CD14-positive monocyte (primary cell): ENCODE measurements around the gene MIDN. TPM values are rescaled to one million over a fixed set of nuclear protein-coding genes. Genes with fewer than 3 reads are reported as not detected.

ENCODE experiments used
- DNase-seq, 3 donors: peaks; one replicate each; pipeline ENCODE4 v3.0.0-alpha.2; 2011 to 2022
- H2AFZ ChIP-seq: 2 replicates; pipeline ENCODE4 v1.6.0; 2012; ENCODE audit warnings: mild to moderate bottlenecking, low read depth, low read length, inconsistent platforms; ENCODE audit not compliant: insufficient read depth, poor library complexity, severe bottlenecking
- H3K27ac ChIP-seq, 2 donors: 1 replicate in 1 of 2; 2 replicates in 1 of 2; pipeline ENCODE4 v1.5.1; 2012 to 2013; ENCODE audit warnings: low read length in 2 of 2, control low read depth in 1 of 2, inconsistent platforms in 1 of 2, low read depth in 1 of 2, mild to moderate bottlenecking in 1 of 2
- H3K27me3 ChIP-seq, 2 donors: one replicate each; pipeline versions ENCODE4 v1.6.0 to v1.6.1; 2011 to 2013; ENCODE audit warnings: low read length in 2 of 2; ENCODE audit not compliant: control insufficient read depth in 2 of 2, insufficient read depth in 2 of 2
- H3K36me3 ChIP-seq, 2 donors: replicated peaks in 1 of 2; 1 replicate in 1 of 2; 2 replicates in 1 of 2; pipeline versions ENCODE4 v1.5.1 to v1.6.1; 2012 to 2013; ENCODE audit warnings: low read length in 2 of 2, control low read depth in 1 of 2, inconsistent platforms in 1 of 2, mild to moderate bottlenecking in 1 of 2; ENCODE audit not compliant: insufficient read depth in 2 of 2, control insufficient read depth in 1 of 2
- H3K4me1 ChIP-seq, 2 donors: 1 replicate in 1 of 2; 2 replicates in 1 of 2; pipeline versions ENCODE4 v1.5.1 to v1.6.1; 2012 to 2013; ENCODE audit warnings: low read length in 2 of 2, control low read depth in 1 of 2, inconsistent platforms in 1 of 2, mild to moderate bottlenecking in 1 of 2, moderate library complexity in 1 of 2; ENCODE audit not compliant: insufficient read depth in 2 of 2, control insufficient read depth in 1 of 2
- H3K4me2 ChIP-seq: replicated peaks from 2 replicates; pipeline ENCODE3; 2012; ENCODE audit warnings: low read length, moderate library complexity, mild to moderate bottlenecking; ENCODE audit not compliant: poor library complexity, severe bottlenecking; ENCODE audit errors: extremely low read depth
- H3K4me3 ChIP-seq, 3 experiments: fragments of 200-600 bp in 1 of 3; sonication (generic) in 1 of 3; replicated peaks in 1 of 3; 1 replicate in 2 of 3; 2 replicates in 1 of 3; pipeline ENCODE4 v1.5.1; 2011 to 2013; ENCODE audit warnings: low read length in 3 of 3, mild to moderate bottlenecking in 3 of 3, control low read depth in 2 of 3, low read depth in 2 of 3, inconsistent platforms in 1 of 3, moderate library complexity in 1 of 3
- H3K79me2 ChIP-seq: 2 replicates; pipeline ENCODE4 v1.6.0; 2012; ENCODE audit warnings: mild to moderate bottlenecking, control low read depth, inconsistent platforms, low read length, moderate library complexity; ENCODE audit not compliant: insufficient read depth
- H3K9ac ChIP-seq: 2 replicates; pipeline ENCODE4 v1.6.0; 2017; ENCODE audit warnings: low read length, mild to moderate bottlenecking; ENCODE audit not compliant: insufficient read depth, poor library complexity, severe bottlenecking
- H3K9me3 ChIP-seq, 2 donors: replicated peaks in 1 of 2; 1 replicate in 1 of 2; 2 replicates in 1 of 2; pipeline versions ENCODE4 v1.5.1 to v1.6.1; 2012 to 2013; ENCODE audit warnings: low read length in 2 of 2, control low read depth in 1 of 2; ENCODE audit not compliant: control insufficient read depth in 1 of 2, insufficient read depth in 1 of 2
- H4K20me1 ChIP-seq: 2 replicates; pipeline ENCODE4 v1.6.0; 2012; ENCODE audit warnings: mild to moderate bottlenecking, low read length, control low read depth, moderate library complexity; ENCODE audit not compliant: insufficient read depth
- H3K27ac Mint-ChIP-seq, 7 donors: one replicate each; pipeline ENCODE4 v1.8.0; 2020; ENCODE audit warnings: mild to moderate bottlenecking in 7 of 7, mixed read lengths in 7 of 7, moderate library complexity in 6 of 7, inconsistent platforms in 2 of 7
- H3K27me3 Mint-ChIP-seq, 3 donors: one replicate each; pipeline ENCODE4 v1.8.0; 2021 to 2022; ENCODE audit warnings: low read depth in 3 of 3, mild to moderate bottlenecking in 3 of 3, mixed read lengths in 3 of 3, moderate library complexity in 3 of 3, inconsistent platforms in 1 of 3
- H3K36me3 Mint-ChIP-seq, 2 donors: one replicate each; pipeline ENCODE4 v1.8.0; 2020; ENCODE audit warnings: mixed read lengths in 2 of 2, inconsistent platforms in 1 of 2, mild to moderate bottlenecking in 1 of 2
- H3K4me1 Mint-ChIP-seq: one replicate; pipeline ENCODE4 v1.8.0; 2020; ENCODE audit warnings: mild to moderate bottlenecking, mixed read lengths
- H3K4me3 Mint-ChIP-seq, 2 donors: one replicate each; pipeline ENCODE4 v1.8.0; 2020; ENCODE audit warnings: mild to moderate bottlenecking in 2 of 2, mixed read lengths in 2 of 2, moderate library complexity in 1 of 2
- H3K9me3 Mint-ChIP-seq, 7 donors: one replicate each; pipeline ENCODE4 v1.8.0; 2020 to 2022; ENCODE audit warnings: mixed read lengths in 7 of 7, mild to moderate bottlenecking in 6 of 7, moderate library complexity in 6 of 7, inconsistent platforms in 2 of 7
- WGBS: methylation state at CpG from one replicate; pipeline ENCODE4 v1.1.5; 2013; ENCODE audit warnings: missing lambda C conversion rate; ENCODE audit not compliant: insufficient coverage; 5-methylcytosine and 5-hydroxymethylcytosine counted together
- intact Hi-C, 2 donors: fragments of 100-400 bp; cut with micrococcal nuclease; formaldehyde crosslinking; loops; one replicate each; pipeline versions ENCODE4 v1.15.0 to v1.15.1; 2023
- polyA plus RNA-seq, 3 donors: library from polyadenylated mRNA; depleted of rRNA in 1 of 3; unstranded in 2 of 3; stranded (reverse) in 1 of 3; fragments of 300-500 nt in 2 of 3; fragments of >200 nt in 1 of 3; fragmentation: Illumina TruSeq in 2 of 3; gene quantifications; 1 replicate in 2 of 3; 2 replicates in 1 of 3; pipeline ENCODE4 v1.2.3, GENCODE V29; 2012 to 2021
- TF ChIP-seq, protein P1 (sequence below): fragments of 200-600 bp; IDR thresholded peaks from one replicate; pipeline ENCODE4 v1.8.0; 2022; ENCODE audit warnings: antibody characterized with exemption, mild to moderate bottlenecking

MIDN gene
- polyA plus RNA-seq, 3 donors, result 5.6 to 301 (median 11.0) TPM

DNA sequence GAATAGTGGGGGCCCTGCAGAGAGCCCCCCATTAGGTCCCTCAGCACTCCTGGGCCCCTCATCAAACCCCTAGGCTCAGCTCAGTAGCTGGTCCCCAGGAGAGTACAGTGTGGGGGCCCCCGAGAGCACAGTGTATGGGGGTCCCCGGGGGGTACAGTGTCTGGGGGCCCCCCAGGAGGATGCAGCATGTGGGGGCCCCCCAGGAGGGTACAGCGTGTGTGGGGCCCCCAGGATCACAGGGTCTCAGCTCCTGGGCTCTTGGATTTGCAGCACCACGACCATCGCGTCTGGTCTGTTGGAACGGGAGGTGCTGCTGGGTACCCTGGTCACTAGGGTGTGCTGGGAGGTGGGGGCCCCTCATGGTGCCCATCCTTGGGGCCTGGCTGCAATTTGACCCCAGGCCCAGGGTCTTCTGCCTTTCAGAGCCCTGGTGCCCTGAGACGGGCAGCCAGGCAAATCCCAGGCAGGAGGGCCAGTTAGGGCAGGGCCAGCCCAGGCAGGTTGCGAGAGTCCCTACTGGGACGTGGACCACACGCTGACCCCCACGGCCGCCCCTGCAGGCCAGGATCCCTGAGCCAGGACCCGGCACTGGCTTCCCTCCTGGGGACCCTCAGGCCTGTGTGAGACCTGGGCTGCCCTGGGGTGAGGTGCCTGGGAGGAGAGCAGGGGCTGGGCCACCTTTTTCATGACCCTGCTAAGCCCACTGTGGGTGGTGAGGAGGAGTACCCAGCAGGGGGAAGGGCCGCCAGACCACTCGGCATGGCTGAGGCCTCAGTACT, 24.1 kb upstream of the MIDN start:
- H3K9ac ChIP-seq, result no peak overlapping the region
- 98% methylated on average over 16 of the region's 16 CpGs for WGBS
- peaks cover 0 to 10% (median 3%) of the 10 kb centered on the region in 7 donors for H3K9me3 Mint-ChIP-seq

DNA sequence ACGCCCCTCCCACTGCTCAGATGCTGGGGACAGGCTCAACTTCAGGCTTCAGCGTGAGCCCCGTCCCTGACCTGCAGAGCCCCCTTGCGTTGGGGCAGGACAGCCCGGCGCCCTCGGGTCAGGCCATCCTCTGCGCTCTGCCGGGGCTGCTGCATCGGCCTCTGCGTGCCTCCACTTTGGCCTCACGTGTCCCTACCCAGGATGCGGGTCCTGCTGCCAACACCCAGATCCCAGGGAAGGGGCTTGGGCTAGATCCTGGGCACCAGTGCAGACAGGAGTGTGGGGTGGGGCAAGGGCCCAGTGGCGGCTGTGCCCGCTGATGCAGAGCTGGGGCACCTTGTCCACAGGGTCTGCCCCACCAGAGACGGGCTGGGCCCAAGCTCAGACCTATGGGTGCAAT, 23.5 kb upstream of the MIDN start:
- Mint-ChIP-seq H3K4me3 (no peak overlapping the region), H3K36me3 (peaks cover 17 to 37% of the 10 kb centered on the region in 2 donors), H3K4me1 (no peaks in the 10 kb centered on the region), H3K9me3 (peaks cover 0 to 10% (median 3%) of the 10 kb centered on the region in 7 donors), H3K27me3 (peaks cover 0 to 2% (median 0%) of the 10 kb centered on the region in 3 donors), H3K27ac (no peak overlapping the region)
- Histone ChIP-seq H3K9me3 (no peaks in the 10 kb centered on the region), H3K27me3 (no peaks in the 10 kb centered on the region), H3K9ac (no peak overlapping the region), H3K4me2 (no peak overlapping the region), H3K4me1 (no peaks in the 10 kb centered on the region), H3K36me3 (peaks cover 51 to 79% of the 10 kb centered on the region in 2 donors), H2AFZ (no peak overlapping the region), H3K79me2 (no peaks in the 10 kb centered on the region), H3K27ac (no peak overlapping the region), H3K4me3 (no peak overlapping the region), H4K20me1 (peaks cover 66% of the 10 kb centered on the region)
- DNase-seq, result no peak
- WGBS, result 87% methylated on average over 12 of the region's 16 CpGs
- intact Hi-C loops, result no loop called here
- TF ChIP-seq, protein P1, sequence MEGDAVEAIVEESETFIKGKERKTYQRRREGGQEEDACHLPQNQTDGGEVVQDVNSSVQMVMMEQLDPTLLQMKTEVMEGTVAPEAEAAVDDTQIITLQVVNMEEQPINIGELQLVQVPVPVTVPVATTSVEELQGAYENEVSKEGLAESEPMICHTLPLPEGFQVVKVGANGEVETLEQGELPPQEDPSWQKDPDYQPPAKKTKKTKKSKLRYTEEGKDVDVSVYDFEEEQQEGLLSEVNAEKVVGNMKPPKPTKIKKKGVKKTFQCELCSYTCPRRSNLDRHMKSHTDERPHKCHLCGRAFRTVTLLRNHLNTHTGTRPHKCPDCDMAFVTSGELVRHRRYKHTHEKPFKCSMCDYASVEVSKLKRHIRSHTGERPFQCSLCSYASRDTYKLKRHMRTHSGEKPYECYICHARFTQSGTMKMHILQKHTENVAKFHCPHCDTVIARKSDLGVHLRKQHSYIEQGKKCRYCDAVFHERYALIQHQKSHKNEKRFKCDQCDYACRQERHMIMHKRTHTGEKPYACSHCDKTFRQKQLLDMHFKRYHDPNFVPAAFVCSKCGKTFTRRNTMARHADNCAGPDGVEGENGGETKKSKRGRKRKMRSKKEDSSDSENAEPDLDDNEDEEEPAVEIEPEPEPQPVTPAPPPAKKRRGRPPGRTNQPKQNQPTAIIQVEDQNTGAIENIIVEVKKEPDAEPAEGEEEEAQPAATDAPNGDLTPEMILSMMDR, result no peak

More for the DNA sequence above, 24.1 kb upstream of the MIDN start:
- Histone ChIP-seq H3K36me3 (peaks cover 53 to 80% of the 10 kb centered on the region in 2 donors), H3K9me3 (no peaks in the 10 kb centered on the region), H3K27me3 (no peaks in the 10 kb centered on the region), H3K4me2 (no peak overlapping the region), H2AFZ (no peak overlapping the region), H3K4me3 (no peak overlapping the region), H3K27ac (no peak overlapping the region), H3K79me2 (no peaks in the 10 kb centered on the region), H4K20me1 (peaks cover 69% of the 10 kb centered on the region), H3K4me1 (no peaks in the 10 kb centered on the region)
- peaks cover 17 to 40% of the 10 kb centered on the region in 2 donors for H3K36me3 Mint-ChIP-seq
- no peak overlapping the region for H3K27ac Mint-ChIP-seq
- H3K4me1 Mint-ChIP-seq, result no peaks in the 10 kb centered on the region
- TF ChIP-seq, protein P1, result no peak
- intact Hi-C loops, result no loop called here
- no peak for DNase-seq
- H3K27me3 Mint-ChIP-seq, result peaks cover 0 to 2% (median 0%) of the 10 kb centered on the region in 3 donors
- peak overlapping the region in 1 of 2 donors; percentile 31 for H3K4me3 Mint-ChIP-seq
